Measurements from ENCODE around the gene CRHR2.

CRHR2 gene

GRCh38 chr7:30679664-30680063, 2.6 kb downstream of the CRHR2 start:
- DNase-seq (ENCODE audit: low read depth in 2 of 2) = no peak

DNA sequence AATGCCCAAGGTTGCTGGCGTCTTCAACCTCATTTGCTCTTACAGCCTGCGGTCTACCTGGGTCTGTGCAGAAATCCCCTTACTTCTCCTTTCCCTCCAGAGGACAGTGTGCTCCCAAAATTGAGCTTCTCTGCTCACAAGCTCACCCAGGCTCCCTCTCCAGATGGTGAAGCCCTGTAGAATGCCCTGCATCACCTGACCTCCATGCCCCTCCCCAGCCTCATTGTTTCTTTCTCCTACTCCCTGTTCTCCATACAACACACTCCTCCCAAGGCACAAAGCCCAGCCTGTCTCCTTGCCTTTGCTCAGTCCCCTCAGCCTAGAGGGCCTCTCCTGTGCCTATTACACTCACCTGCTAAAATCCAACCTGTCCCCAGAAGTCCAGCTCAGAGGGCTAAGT, 3.5 kb downstream of the CRHR2 start:
- no peak for DNase-seq (ENCODE audit: low read depth in 2 of 2)

GRCh38 chr7:30674876-30675275, 7.4 kb downstream of the CRHR2 start:
- DNase-seq (ENCODE audit: low read depth in 2 of 2) = no peak

- no peak for DNase-seq (ENCODE audit: low read depth in 2 of 2)
Measured at GRCh38 chr7:30674420-30674819, 7.8 kb downstream of the CRHR2 start.

- DNase-seq (ENCODE audit: low read depth in 2 of 2) = no peak
Measured at GRCh38 chr7:30671793-30672465, 10.3 kb downstream of the CRHR2 start.

DNA sequence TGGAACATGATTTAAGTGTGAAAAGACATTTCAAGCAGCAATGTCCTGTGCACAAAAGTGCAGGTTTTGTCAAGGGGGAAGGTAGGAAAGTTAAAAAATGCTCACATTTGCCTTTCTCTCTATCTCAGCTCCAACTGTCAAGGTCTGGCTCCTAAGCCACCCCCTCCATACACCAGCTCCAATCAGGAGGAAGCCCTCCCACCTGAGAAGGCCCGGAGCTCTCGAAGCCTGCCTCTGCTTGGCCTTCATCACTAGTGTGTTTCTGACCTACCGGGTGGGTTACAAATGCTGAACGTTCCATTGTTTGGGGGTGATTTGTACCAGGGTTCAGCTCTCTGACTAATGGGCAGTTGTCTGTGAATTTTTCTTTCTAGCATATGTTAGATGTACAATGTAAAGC, 14.2 kb downstream of the CRHR2 start:
- no peak for DNase-seq (ENCODE audit: low read depth in 2 of 2)

DNA sequence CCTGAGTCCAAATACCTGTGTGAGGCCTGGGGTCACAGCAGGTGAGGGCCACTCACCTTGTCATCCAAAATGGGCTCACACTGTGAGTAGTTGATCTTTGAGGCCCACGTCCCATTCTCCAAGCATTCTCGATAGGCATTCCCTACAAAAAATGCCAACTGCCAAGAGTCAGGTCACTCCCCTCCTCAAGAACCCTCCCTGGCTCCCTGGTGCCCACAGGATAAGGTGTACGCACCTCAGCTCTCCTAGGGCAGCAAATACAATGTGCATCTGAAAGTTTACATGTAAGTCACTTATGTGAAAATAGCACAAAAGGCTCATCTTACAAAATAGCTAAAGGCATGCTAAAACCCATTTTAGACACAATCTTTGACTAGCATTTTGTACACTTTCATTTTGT, 15.1 kb downstream of the CRHR2 start:
- no peak for DNase-seq (ENCODE audit: low read depth in 2 of 2)

GRCh38 chr7:30665449-30665848, 16.8 kb downstream of the CRHR2 start:
- DNase-seq (ENCODE audit: low read depth in 2 of 2) = no peak

DNA sequence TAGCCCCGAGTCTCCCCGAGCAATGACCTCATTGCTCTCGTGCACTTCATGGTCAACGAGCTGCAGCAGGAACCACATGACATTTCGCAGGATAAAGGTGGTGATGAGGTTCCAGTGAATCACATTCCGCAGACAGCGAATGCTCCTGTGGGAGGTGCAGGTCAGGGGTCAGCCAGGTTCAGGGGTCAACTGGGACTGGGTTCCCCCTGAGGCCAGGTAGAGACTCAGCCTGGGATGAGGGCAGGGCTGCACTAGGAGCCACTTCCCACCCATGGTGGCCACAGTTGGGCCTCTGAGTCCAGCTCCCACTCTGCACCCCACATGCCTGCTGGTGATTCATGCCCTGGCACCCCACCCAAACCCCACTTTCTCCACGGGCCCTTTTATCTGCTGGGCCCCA, 17.2 kb downstream of the CRHR2 start:
- DNase-seq (ENCODE audit: low read depth in 2 of 2) = no peak

GRCh38 chr7:30664184-30664885, 17.9 kb downstream of the CRHR2 start:
- no peak for DNase-seq (ENCODE audit: low read depth in 2 of 2)

DNA sequence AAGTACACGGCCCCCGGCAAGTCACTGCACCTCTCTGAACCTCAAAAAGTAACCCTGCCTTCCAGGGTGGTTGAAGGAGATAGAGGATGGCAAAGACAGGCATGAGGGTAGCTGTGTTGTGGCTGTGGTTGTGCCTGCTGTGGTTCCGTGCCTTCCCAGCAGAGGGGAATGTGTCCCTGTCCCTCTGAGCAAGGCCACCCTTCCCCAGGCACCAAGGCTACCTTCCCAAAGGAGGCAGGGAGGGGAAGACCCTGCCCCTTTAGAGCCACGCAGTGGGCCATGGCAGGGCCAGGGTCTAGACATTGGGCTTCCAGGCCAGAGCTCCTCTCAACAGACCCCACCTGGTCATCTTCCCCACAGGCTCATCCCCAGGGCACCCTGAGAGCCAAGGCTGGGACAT, 18.8 kb downstream of the CRHR2 start:
- no peak for DNase-seq (ENCODE audit: low read depth in 2 of 2)

GRCh38 chr7:30662431-30662939, 19.8 kb downstream of the CRHR2 start:
- no peak for DNase-seq (ENCODE audit: low read depth in 2 of 2)

DNA sequence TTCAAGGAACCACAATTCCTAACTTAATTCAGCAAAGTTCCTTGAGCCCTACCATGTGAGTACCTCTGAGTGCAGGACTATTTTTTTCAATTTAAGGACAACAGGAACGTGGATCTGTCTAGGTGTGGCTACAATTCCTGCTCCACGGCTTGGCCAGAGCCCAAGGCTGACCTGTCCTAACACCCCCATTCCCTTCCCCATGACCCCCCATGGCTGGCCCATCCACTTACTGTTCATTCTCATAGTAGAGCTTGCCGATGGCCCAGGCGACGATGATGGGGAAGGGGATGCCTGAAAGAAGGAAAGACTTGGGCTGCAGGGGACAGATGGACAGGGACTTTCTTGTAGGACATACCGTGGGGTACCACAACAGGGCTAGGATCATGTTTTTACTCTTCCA, 20.3 kb downstream of the CRHR2 start:
- no peak for DNase-seq (ENCODE audit: low read depth in 2 of 2)

DNA sequence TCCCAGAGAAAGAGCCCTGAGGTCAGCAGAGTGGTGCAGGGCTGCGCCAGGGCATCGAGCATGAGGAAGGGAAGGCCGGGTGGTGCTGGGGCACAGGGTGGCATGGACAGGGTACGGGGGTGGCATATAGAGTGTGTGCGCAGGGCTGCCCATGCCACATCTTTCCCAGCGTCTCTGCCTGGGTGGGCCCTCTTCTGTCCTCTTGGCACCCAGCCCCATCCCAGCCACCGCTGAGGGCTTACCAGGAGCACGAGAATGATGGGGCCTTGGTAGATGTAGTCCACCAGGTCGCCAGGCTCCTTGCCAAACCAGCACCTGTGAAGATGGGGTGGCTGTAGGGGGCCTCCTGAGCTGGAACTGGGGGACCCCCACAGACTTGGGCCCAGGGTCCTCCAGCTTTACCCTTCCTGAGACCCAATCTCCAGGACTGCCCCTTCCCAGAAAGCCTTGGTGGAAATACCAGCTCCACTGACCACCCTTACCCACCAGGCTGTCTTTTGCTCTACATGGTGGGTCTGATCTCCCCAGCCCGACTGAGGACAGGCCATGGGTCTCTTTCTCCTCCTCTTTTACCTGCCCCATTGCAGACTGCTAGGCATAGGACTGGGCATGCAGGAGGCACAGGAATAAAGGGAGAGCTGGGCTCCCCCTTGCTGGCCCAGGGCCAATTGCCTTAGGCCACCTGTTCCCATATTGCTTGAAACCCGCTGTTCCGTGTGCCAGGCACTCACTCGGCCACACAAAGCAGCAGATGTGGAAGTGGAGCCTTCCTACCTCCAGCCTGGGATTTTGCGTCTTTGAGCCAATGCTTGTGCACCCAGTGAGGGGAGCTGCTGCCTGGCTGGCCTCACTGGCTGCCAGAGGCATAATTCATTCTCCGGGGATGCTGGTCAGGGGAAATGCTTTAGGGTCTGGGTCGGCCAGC, 21.7 kb downstream of the CRHR2 start:
- no peak for DNase-seq (ENCODE audit: low read depth in 2 of 2)

DNA sequence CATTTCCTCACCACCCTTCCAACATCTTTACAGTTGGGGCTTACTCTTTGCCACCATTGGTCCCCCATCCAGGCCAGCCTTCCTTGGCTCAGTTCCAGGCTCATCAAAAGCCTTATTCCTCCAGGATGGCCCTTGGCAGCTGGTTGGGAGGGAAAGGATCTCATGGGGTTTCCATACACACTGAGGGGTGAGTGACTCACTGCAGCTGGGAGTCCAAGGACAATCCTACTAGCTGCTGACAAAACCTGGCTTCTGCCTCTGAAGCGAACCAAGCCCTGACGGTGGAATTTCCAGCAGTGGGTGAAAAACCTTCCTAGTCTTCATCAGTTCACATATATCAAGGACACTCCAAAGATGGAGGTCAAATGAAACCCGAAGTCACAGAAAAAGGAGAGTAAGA, 22.9 kb downstream of the CRHR2 start:
- no peak for DNase-seq (ENCODE audit: low read depth in 2 of 2)

DNA sequence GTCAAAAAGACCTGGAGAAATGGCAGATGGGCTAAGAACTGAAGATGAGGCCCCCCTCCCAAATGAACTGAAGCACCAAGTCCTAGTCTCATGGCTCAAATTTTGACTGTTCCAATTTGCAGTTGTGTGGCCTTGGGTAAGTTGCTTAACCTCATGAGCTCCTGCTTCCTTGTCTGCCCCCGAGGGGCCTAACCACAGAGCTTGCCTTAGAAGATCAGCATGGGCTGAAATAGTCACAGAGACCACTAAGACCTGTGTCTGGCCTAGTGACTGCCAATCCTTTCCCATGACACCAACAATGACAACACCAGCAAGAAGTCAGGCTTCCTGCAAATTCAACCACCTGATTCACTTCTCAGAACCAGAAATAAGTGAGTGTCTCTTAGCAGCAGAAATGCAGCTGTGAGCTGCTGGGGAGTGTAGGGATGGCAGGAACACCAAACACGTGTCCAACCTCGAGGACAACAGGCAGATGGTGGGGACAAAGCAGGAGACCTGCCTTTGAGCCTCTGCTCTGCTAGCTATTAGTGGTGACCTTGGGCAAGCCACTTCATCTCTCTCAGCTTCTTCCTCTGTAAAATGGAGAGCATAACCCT, 23.7 kb downstream of the CRHR2 start:
- no peak for DNase-seq (ENCODE audit: low read depth in 2 of 2)

DNA sequence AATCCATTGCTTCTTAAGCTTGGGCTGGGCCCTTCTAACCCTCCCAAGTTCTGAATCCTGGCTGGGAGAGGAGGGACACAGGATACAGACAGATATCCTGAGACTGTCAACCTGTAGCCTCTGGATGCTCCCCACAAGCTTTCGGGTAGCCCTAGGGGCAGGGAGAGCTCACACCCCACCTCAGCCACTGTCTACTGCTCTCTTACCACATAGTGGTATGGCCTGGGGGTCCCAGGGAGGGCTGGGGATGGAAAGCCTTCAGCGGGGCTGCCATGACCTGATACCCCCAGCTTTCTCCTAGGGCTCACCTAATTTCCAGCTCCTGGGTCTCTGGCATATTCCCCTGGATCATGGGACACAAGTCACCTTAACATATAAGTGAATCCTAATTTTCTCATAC, 25.1 kb downstream of the CRHR2 start:
- no peak for DNase-seq (ENCODE audit: low read depth in 2 of 2)

GRCh38 chr7:30656006-30656957, 26.0 kb downstream of the CRHR2 start:
- no peak for DNase-seq (ENCODE audit: low read depth in 2 of 2)

DNA sequence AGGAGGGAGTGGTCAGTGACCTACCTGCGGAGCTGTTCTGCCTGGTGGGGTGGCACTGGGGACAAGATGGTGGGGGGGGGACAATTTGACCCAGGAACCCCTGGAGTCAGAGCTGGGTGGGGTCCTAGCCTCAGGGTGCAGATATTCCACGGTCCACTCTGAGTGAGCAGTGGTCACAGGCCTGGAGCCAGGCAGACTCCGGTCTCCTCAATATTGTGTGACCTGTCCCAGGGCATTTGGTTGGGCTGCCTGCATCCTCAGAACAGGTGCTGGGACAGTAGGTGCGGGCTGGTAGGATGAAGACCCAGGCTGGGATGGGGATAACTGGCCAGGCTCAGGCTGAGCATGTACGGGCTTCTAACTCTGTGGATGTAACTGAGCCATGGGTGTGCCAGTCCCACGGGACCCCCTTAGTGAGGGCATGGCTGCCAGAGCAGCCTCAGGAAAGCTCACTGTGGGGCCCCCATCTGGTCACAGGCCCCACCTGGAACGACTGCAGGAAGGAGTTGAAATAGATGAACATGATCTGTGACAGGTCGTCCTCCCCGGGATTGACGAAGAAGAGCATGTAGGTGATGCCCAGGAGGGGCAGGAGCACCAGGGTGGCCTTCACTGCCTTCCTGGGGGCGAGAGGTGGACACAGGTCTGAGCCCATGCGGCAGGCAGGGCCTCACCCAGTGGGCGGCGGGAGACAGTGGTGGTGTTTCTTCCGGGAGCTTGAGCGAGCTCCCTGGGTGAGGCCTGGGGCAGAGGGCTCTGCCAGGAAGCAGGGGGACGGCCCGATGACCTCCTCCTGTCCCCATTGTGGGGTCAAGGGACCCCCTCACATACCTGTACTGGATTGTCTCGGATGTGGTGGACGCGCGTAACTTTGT, 26.9 kb downstream of the CRHR2 start:
- DNase-seq (ENCODE audit: low read depth in 2 of 2) = no peak

Measured in stimulated activated CD8-positive, alpha-beta memory T cell treated with anti-CD3 and anti-CD28 coated beads, Interleukin-2, amount 100 ng/mL, for 48 hours (primary cell).